Muscle of leg (tissue), 11 donors: Measurements from ENCODE around the gene HOXB2. TPM values are rescaled to one million over a fixed set of nuclear protein-coding genes. Genes with fewer than 3 reads are reported as not detected.

Experiments
- DNase-seq: peaks from one replicate; pipeline ENCODE4 v3.0.0; 2013
- H3K27ac ChIP-seq: one replicate; pipeline ENCODE4 v1.5.1; 2013; ENCODE audit warnings: mild to moderate bottlenecking, low read length, control low read depth
- H3K27me3 ChIP-seq: one replicate; pipeline ENCODE4 v1.6.1; 2013; ENCODE audit warnings: low read length; ENCODE audit not compliant: control insufficient read depth, insufficient read depth
- H3K36me3 ChIP-seq: one replicate; pipeline ENCODE4 v1.6.1; 2013; ENCODE audit warnings: low read length; ENCODE audit not compliant: control insufficient read depth, insufficient read depth
- H3K4me1 ChIP-seq: one replicate; pipeline ENCODE4 v1.6.1; 2013; ENCODE audit warnings: low read length; ENCODE audit not compliant: control insufficient read depth, insufficient read depth
- H3K4me3 ChIP-seq: one replicate; pipeline ENCODE4 v1.5.1; 2013; ENCODE audit warnings: low read length, control low read depth
- H3K9me3 ChIP-seq: replicated peaks from 2 replicates; pipeline ENCODE4 v1.6.1; 2013; ENCODE audit warnings: low read depth, low read length; ENCODE audit not compliant: control insufficient read depth
- WGBS: methylation state at CpG from one replicate; pipeline ENCODE4 v1.1.5; 2013; ENCODE audit warnings: missing lambda C conversion rate; ENCODE audit not compliant: insufficient coverage; 5-methylcytosine and 5-hydroxymethylcytosine counted together
- polyA plus RNA-seq, 8 donors: library from polyadenylated mRNA; unstranded; fragments of 120-200 nt; gene quantifications; one replicate each; pipeline versions ENCODE4 v1.2.1 to v1.2.3, GENCODE V29; 2013; ENCODE audit warnings: inconsistent platforms in 1 of 8, low replicate concordance in 1 of 8; ENCODE audit not compliant: insufficient read length in 8 of 8, insufficient read depth in 1 of 8
- total RNA-seq: library from RNA; stranded (reverse); fragments of 120-200 nt; gene quantifications from one replicate; pipeline ENCODE4 v1.2.4, GENCODE V29; 2013

Gene HOXB2
- total and polyA plus RNA-seq, 9 donors, result 2.7 to 14.2 (median 10.0) TPM

GRCh38 chr17:48559122-48559839, 14.4 kb upstream of the HOXB2 start:
- Histone ChIP-seq H3K4me1 (peaks cover 24% of the 10 kb centered on the region), H3K4me3 (no peak overlapping the region), H3K27me3 (peaks cover 89% of the 10 kb centered on the region), H3K27ac (no peak overlapping the region), H3K36me3 (no peaks in the 10 kb centered on the region), H3K9me3 (no peaks in the 10 kb centered on the region)
- WGBS, result 53% methylated on average over 8 of the region's 16 CpGs
- no peak for DNase-seq

- H3K27me3 ChIP-seq, result peaks cover 92% of the 10 kb centered on the region
- 77% methylated on average over 2 of the region's 2 CpGs for WGBS
Measured at GRCh38 chr17:48558831-48559121, 13.9 kb upstream of the HOXB2 start.

GRCh38 chr17:48558057-48558830, 13.3 kb upstream of the HOXB2 start:
- H3K4me3 ChIP-seq, result no peak overlapping the region
- no peak overlapping the region for H3K27ac ChIP-seq
- no peaks in the 10 kb centered on the region for H3K36me3 ChIP-seq
- 73% methylated on average over 6 of the region's 13 CpGs for WGBS
- peaks cover 87% of the 10 kb centered on the region for H3K27me3 ChIP-seq
- peaks cover 23% of the 10 kb centered on the region for H3K4me1 ChIP-seq
- DNase-seq, result no peak
- H3K9me3 ChIP-seq, result no peaks in the 10 kb centered on the region

More at GRCh38 chr17:48558831-48559121, 13.9 kb upstream of the HOXB2 start:
- Histone ChIP-seq H3K27ac (no peak overlapping the region), H3K4me1 (peaks cover 26% of the 10 kb centered on the region), H3K9me3 (no peaks in the 10 kb centered on the region), H3K36me3 (no peaks in the 10 kb centered on the region), H3K4me3 (no peak overlapping the region)
- DNase-seq, result no peak

DNA sequence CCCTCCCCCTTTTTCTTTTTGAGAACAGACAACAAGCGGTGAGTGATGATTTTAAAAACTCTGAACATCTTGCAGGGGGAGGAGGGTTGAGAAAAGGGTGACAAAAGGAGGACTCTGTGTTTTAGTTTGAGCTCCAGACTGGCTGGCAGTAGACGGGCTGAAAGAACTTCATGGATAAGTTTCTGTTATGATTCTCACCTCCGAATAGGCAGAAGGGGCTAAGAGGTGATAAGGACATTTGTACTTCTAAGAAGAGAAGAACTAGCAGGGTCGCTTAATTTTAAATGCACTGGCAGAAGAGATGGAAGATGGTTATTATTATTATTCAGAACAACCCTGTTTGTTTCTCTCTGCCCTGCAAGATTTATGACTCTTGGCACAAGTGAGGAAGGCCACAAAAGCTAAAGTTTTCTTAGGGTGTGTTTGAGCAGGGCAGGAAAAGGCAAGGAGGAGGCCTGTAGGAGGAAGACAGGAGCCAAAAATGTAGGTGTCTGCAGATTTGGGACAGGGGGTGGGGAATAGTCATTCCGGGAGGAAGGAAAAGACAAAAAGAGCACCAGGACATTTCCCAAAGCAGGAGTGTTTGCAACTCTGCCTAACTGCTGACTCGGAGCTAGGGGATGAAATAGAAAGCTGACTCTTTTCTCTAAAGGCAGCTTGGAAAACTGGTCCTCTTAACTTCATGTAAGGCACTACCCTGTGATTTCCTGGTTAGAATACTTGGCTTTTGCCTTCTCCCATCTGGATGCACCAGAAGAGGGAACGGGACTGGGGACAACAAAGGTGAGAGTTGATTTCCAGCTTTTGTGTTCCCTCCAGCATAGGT, 11.9 kb upstream of the HOXB2 start:
- no peaks in the 10 kb centered on the region for H3K9me3 ChIP-seq
- no peak for DNase-seq
- H3K4me3 ChIP-seq, result no peak overlapping the region
- H3K27me3 ChIP-seq, result peaks cover 86% of the 10 kb centered on the region
- no peak overlapping the region for H3K27ac ChIP-seq
- no peaks in the 10 kb centered on the region for H3K36me3 ChIP-seq
- WGBS, result 76% methylated on average over 2 of the region's 7 CpGs
- peaks cover 28% of the 10 kb centered on the region for H3K4me1 ChIP-seq

GRCh38 chr17:48556229-48556575, 11.3 kb upstream of the HOXB2 start:
- Histone ChIP-seq H3K4me1 (peaks cover 28% of the 10 kb centered on the region), H3K4me3 (no peak overlapping the region), H3K27me3 (peaks cover 86% of the 10 kb centered on the region), H3K27ac (no peak overlapping the region), H3K9me3 (no peaks in the 10 kb centered on the region), H3K36me3 (no peaks in the 10 kb centered on the region)
- no peak for DNase-seq
- WGBS, result 100% methylated on average over 1 of the region's 5 CpGs

- H3K27ac ChIP-seq, result peak overlapping the region; percentile 77
- no peaks in the 10 kb centered on the region for H3K9me3 ChIP-seq
- peak; percentile 88 for DNase-seq
- peaks cover 30% of the 10 kb centered on the region for H3K4me1 ChIP-seq
- H3K4me3 ChIP-seq, result peak overlapping the region; percentile 41
- 11% methylated on average over 9 of the region's 36 CpGs for WGBS
- peaks cover 3% of the 10 kb centered on the region for H3K36me3 ChIP-seq
- H3K27me3 ChIP-seq, result peaks cover 86% of the 10 kb centered on the region
Measured at GRCh38 chr17:48555258-48556228, 10.6 kb upstream of the HOXB2 start.

DNA sequence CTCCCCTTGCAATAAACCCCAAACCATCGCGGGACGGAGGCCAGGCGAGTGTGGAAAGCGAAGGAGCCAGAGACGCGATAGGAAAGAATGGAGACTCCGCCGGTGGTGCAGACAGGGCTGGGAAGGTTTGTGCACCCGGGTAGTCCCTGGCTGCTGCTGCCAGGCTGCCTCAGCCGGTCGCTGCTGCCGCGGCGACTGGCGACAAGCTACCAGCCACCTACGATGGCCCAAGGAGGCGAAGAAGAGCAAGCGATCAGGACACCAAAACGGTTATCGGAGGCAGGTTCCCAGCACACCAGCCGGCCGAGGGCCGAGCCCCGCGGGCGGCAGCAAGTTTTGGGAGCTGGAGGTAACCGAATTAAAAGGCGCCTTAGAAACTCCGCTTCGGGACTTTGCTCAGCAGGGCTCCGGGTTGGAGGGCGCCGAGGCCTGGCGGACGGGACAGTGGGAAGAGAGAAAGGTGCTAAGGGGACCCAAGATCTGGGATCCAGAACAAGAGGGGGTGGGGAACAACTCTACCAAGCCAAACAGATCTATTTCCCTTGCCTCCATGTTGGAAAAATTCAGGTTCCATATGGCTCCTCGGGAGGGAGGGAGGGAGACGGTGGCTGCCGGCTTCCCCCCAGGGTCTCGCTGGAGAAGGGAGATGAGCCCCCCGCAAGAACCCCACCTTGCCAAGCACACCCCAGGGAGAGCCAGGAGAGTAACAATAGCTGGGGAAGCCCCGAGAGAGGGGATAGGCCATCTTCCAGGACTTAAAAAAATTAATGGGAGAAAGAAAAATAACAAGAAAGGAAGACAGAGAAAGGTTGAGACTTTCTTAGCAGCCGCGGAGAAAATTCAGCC, 9.7 kb upstream of the HOXB2 start:
- peak overlapping the region; percentile 77 for H3K27ac ChIP-seq
- H3K4me1 ChIP-seq, result peaks cover 31% of the 10 kb centered on the region
- H3K27me3 ChIP-seq, result peaks cover 85% of the 10 kb centered on the region
- H3K9me3 ChIP-seq, result no peaks in the 10 kb centered on the region
- H3K4me3 ChIP-seq, result peak overlapping the region; percentile 41
- H3K36me3 ChIP-seq, result peaks cover 6% of the 10 kb centered on the region
- 24% methylated on average over 36 of the region's 44 CpGs for WGBS
- DNase-seq, result no peak

GRCh38 chr17:48553826-48554225, 8.9 kb upstream of the HOXB2 start:
- peaks cover 81% of the 10 kb centered on the region for H3K27me3 ChIP-seq
- no CpG with 5 or more reads among the region's 1 CpG for WGBS
- H3K4me3 ChIP-seq, result no peak overlapping the region
- peaks cover 6% of the 10 kb centered on the region for H3K36me3 ChIP-seq
- H3K27ac ChIP-seq, result peak overlapping the region; percentile 77
- peaks cover 31% of the 10 kb centered on the region for H3K4me1 ChIP-seq
- H3K9me3 ChIP-seq, result no peaks in the 10 kb centered on the region
- DNase-seq, result no peak

- Histone ChIP-seq H3K36me3 (peaks cover 6% of the 10 kb centered on the region), H3K27me3 (peaks cover 80% of the 10 kb centered on the region), H3K27ac (no peak overlapping the region), H3K4me1 (peaks cover 31% of the 10 kb centered on the region), H3K9me3 (no peaks in the 10 kb centered on the region), H3K4me3 (no peak overlapping the region)
- DNase-seq, result no peak
- WGBS, result 55% methylated on average over 3 of the region's 5 CpGs
Measured at GRCh38 chr17:48553190-48553547, 8.3 kb upstream of the HOXB2 start.
